Gastrocnemius medialis (tissue), 4 donors: ENCODE results near the gene RRP1.

ENCODE experiments used
- POLR2A ChIP-seq, 2 donors: fragments of 450-650 bp; IDR thresholded peaks; one replicate each; pipeline ENCODE4 v1.6.1; 2017; ENCODE audit warnings: antibody characterized with exemption in 2 of 2, mild to moderate bottlenecking in 2 of 2, moderate library complexity in 2 of 2
- TF ChIP-seq, protein P1 (sequence below), 5 experiments: fragments of 450-650 bp in 3 of 5; fragments of 200-600 bp in 2 of 5; sonication (generic) in 2 of 5; IDR thresholded peaks in 4 of 5; conservative IDR thresholded peaks in 1 of 5; 1 replicate in 4 of 5; 2 replicates in 1 of 5; pipeline ENCODE4 v1.5.1; 2016 to 2019; ENCODE audit warnings: antibody characterized with exemption in 5 of 5, mild to moderate bottlenecking in 3 of 5, moderate library complexity in 3 of 5

DNA sequence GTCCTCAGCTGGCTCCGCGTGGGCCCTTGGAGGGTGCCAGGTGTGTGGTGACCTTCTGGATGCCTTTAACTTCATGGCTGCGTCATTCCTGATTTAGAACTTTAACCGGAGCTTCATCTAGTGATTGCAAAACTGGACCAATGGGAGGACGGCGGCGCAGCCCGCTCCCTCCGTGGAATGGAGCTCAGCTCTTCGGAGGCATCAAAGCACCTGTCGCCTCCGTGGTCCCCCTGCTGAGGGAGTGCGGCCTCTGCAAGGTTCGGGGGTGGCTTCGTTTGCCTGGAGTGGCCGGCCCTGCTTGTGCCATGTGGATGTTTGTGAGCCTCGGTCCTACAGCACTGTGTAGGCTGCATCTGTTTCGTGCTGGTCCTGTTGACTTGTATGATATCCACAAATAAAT is 27.5 kb upstream of the RRP1 start:
- TF ChIP-seq, protein P1, sequence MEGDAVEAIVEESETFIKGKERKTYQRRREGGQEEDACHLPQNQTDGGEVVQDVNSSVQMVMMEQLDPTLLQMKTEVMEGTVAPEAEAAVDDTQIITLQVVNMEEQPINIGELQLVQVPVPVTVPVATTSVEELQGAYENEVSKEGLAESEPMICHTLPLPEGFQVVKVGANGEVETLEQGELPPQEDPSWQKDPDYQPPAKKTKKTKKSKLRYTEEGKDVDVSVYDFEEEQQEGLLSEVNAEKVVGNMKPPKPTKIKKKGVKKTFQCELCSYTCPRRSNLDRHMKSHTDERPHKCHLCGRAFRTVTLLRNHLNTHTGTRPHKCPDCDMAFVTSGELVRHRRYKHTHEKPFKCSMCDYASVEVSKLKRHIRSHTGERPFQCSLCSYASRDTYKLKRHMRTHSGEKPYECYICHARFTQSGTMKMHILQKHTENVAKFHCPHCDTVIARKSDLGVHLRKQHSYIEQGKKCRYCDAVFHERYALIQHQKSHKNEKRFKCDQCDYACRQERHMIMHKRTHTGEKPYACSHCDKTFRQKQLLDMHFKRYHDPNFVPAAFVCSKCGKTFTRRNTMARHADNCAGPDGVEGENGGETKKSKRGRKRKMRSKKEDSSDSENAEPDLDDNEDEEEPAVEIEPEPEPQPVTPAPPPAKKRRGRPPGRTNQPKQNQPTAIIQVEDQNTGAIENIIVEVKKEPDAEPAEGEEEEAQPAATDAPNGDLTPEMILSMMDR (IDR thresholded peaks at IDR 0.05 in 4 of 5, conservative IDR thresholded peaks at IDR 0.05 in 1 of 5): no peak
- TF ChIP-seq POLR2A (IDR thresholded peaks at IDR 0.05): no peak
